ENCODE results near the gene BCL7A.

DNA sequence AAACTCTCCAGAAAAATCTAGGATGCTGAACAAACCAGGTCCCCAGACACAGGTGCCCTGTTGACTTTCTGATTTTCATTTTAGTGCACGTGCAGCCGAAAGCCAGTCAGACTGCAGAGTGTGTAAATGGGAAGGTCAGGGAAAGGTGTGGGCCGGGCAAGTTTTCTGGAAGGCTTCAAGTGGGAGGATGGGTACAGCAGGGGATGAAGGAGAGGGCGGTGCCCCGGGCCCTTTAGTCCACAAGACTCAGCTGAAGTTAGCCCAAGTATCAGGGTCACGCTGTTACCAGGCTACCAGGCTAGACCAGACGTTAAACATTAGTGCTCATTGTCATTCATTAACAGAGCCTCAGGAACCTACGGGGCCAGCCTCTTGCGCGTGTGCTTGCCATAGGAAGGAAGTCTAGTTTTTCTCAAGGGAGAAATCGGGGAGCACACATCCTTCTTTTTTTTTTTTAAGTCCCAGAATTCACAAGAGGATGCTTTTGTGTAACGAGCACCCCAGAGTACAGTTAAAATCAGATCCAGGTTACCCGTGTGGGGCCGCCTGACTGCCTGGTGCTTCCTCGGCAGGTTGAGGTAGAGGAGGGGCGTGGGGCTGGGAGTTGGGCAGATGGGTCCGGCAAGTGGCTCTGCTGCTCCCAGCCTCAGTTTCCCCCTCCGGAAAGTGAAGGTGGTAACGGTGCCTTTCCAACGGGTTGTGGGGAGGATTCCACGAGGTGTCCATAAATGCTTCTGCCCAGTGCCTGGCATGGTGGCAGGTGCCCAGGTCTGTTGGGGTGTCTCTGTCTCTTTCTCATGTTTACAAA, 19.1 kb downstream of the BCL7A start:
- TF ChIP-seq, protein P1, sequence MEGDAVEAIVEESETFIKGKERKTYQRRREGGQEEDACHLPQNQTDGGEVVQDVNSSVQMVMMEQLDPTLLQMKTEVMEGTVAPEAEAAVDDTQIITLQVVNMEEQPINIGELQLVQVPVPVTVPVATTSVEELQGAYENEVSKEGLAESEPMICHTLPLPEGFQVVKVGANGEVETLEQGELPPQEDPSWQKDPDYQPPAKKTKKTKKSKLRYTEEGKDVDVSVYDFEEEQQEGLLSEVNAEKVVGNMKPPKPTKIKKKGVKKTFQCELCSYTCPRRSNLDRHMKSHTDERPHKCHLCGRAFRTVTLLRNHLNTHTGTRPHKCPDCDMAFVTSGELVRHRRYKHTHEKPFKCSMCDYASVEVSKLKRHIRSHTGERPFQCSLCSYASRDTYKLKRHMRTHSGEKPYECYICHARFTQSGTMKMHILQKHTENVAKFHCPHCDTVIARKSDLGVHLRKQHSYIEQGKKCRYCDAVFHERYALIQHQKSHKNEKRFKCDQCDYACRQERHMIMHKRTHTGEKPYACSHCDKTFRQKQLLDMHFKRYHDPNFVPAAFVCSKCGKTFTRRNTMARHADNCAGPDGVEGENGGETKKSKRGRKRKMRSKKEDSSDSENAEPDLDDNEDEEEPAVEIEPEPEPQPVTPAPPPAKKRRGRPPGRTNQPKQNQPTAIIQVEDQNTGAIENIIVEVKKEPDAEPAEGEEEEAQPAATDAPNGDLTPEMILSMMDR (conservative IDR thresholded peaks at IDR 0.05; ENCODE audit: low read depth, low read length): no peak
- no peak for TF ChIP-seq EZH2 (IDR thresholded peaks at IDR 0.05; ENCODE audit: low read length, unreplicated experiment)
- TF ChIP-seq EZH2phosphoT487 (IDR thresholded peaks at IDR 0.05; ENCODE audit: borderline replicate concordance, low read length): no peak
